Stimulated activated CD4-positive, alpha-beta T cell treated with anti-CD3 and anti-CD28 coated beads, Interleukin-15, amount 100 ng/mL, for 1 hour (primary cell): Measurements from ENCODE around the gene WNK4.
"Not testable (repeated sequence)": the region's sequence is repeated elsewhere in the genome, so short reads cannot be mapped to it uniquely, and the experiment has no call there.

ENCODE experiments used
- DNase-seq, 2 donors: peaks; one replicate each; pipeline ENCODE4 v3.0.0-alpha.2; 2020; ENCODE audit warnings: low read depth in 1 of 2, low spot score in 1 of 2

The WNK4 gene

GRCh38 chr17:42769964-42770363, 10.4 kb upstream of the WNK4 start:
- not testable (repeated sequence) for DNase-seq

- no peak for DNase-seq
Observed at GRCh38 chr17:42772945-42773289, 7.5 kb upstream of the WNK4 start.

- DNase-seq, result peak; percentile 50
Observed at GRCh38 chr17:42773290-42774035, 6.9 kb upstream of the WNK4 start, which contains the start of gene VPS25. Gene VPS25, plus strand, starts transcription at chr17:42773449. Its CDS starts 27 bp downstream, at chr17:42773476.

GRCh38 chr17:42774066-42774745, 6.2 kb upstream of the WNK4 start:
- DNase-seq, result no peak

GRCh38 chr17:42775534-42776098, 4.8 kb upstream of the WNK4 start:
- DNase-seq, result no peak

GRCh38 chr17:42778570-42778969, 1.8 kb upstream of the WNK4 start:
- DNase-seq, result no peak

GRCh38 chr17:42779304-42779935, 990 bp upstream of the WNK4 start:
- no peak for DNase-seq

- no peak for DNase-seq
Observed at GRCh38 chr17:42780851-42781638, 635 bp downstream of the WNK4 start.

- no peak for DNase-seq
Observed at GRCh38 chr17:42781639-42782165, 1.3 kb downstream of the WNK4 start.

- no peak for DNase-seq
Observed at GRCh38 chr17:42782166-42783061, 2.0 kb downstream of the WNK4 start.

- no peak for DNase-seq
Observed at GRCh38 chr17:42783062-42783790, 2.8 kb downstream of the WNK4 start.

GRCh38 chr17:42783791-42784138, 3.4 kb downstream of the WNK4 start:
- DNase-seq, result no peak

- no peak for DNase-seq
Observed at GRCh38 chr17:42784409-42784808, 4.0 kb downstream of the WNK4 start.

- no peak for DNase-seq
Observed at GRCh38 chr17:42784811-42785592, 4.6 kb downstream of the WNK4 start.

GRCh38 chr17:42787266-42787665, 6.9 kb downstream of the WNK4 start:
- no peak for DNase-seq

- DNase-seq, result no peak
Observed at GRCh38 chr17:42791948-42792347, 11.5 kb downstream of the WNK4 start.

- no peak for DNase-seq
Observed at GRCh38 chr17:42792545-42792944, 12.1 kb downstream of the WNK4 start.

- no peak for DNase-seq
Observed at GRCh38 chr17:42795061-42795460, 14.7 kb downstream of the WNK4 start.

- DNase-seq, result no peak
Observed at GRCh38 chr17:42795465-42795864, 15.1 kb downstream of the WNK4 start.
